Measurements from ENCODE around the gene OTOA. TPM values are rescaled to one million over a fixed set of nuclear protein-coding genes. Genes with fewer than 3 reads are reported as not detected.
A peak's percentile ranks its signal among the peaks of the same experiment; 100 is the strongest.

The OTOA gene
- polyA plus RNA-seq, 2 of the 4 experiments (the other 2 are of a cell fraction), result 0.05 TPM; not detected in 1

DNA sequence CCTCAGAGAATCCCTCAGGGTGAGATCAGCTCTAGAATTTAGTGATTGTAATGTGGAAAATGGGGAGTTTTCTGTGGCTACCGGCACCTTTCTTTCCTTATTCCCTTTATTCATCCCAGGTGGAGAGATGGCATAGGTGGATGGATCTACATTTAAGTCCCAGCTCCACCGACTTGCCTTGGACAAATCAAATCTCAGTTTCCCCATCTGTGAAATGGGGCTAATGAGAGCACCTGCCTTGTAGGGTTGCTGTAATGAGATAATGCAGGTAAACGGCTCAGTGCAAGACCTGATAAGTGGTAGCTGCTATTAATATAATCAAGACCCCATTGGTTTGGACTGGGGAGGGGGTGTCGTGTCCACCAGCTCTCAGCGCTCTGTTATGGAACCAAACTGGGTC, 40.5 kb downstream of the OTOA start (continued):
- no peak for TF ChIP-seq FOXS1 (CRISPR knock-in tag; IDR thresholded peaks at IDR 0.05)
- no peak for TF ChIP-seq MAFK (IDR thresholded peaks at IDR 0.05; ENCODE audit: partially characterized antibody)
- TF ChIP-seq, protein P1, sequence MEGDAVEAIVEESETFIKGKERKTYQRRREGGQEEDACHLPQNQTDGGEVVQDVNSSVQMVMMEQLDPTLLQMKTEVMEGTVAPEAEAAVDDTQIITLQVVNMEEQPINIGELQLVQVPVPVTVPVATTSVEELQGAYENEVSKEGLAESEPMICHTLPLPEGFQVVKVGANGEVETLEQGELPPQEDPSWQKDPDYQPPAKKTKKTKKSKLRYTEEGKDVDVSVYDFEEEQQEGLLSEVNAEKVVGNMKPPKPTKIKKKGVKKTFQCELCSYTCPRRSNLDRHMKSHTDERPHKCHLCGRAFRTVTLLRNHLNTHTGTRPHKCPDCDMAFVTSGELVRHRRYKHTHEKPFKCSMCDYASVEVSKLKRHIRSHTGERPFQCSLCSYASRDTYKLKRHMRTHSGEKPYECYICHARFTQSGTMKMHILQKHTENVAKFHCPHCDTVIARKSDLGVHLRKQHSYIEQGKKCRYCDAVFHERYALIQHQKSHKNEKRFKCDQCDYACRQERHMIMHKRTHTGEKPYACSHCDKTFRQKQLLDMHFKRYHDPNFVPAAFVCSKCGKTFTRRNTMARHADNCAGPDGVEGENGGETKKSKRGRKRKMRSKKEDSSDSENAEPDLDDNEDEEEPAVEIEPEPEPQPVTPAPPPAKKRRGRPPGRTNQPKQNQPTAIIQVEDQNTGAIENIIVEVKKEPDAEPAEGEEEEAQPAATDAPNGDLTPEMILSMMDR (IDR thresholded peaks at IDR 0.05), result no peak
- no peak for TF ChIP-seq HDAC2 (IDR thresholded peaks at IDR 0.05)
- TF ChIP-seq SREBF2 (IDR thresholded peaks at IDR 0.05), result no peak
- TF ChIP-seq, protein P2, sequence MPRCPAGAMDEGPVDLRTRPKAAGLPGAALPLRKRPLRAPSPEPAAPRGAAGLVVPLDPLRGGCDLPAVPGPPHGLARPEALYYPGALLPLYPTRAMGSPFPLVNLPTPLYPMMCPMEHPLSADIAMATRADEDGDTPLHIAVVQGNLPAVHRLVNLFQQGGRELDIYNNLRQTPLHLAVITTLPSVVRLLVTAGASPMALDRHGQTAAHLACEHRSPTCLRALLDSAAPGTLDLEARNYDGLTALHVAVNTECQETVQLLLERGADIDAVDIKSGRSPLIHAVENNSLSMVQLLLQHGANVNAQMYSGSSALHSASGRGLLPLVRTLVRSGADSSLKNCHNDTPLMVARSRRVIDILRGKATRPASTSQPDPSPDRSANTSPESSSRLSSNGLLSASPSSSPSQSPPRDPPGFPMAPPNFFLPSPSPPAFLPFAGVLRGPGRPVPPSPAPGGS (IDR thresholded peaks at IDR 0.05), result no peak
- TF ChIP-seq, protein P3, sequence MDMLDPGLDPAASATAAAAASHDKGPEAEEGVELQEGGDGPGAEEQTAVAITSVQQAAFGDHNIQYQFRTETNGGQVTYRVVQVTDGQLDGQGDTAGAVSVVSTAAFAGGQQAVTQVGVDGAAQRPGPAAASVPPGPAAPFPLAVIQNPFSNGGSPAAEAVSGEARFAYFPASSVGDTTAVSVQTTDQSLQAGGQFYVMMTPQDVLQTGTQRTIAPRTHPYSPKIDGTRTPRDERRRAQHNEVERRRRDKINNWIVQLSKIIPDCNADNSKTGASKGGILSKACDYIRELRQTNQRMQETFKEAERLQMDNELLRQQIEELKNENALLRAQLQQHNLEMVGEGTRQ (IDR thresholded peaks at IDR 0.05), result no peak
- TF ChIP-seq, protein P4, sequence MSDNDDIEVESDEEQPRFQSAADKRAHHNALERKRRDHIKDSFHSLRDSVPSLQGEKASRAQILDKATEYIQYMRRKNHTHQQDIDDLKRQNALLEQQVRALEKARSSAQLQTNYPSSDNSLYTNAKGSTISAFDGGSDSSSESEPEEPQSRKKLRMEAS (IDR thresholded peaks at IDR 0.05), result no peak

DNA sequence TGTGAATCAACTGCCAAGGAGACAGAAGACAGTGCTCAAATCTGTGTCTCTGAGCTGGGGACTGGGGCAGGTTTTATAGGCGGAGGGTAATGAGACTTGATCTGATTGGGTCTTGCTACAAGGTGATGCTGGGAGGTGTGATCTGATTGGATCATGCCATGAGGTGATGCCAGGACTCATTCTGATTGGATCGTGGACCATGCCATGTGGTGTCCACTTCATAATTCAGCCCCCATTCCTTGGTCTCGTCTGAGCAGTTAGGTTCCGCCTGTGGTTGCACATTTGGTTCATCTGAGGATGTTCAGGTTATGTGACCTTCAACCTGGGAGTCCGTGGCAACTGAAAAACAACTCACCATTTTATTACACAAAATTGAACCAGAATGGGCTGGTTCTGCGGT, 41.0 kb downstream of the OTOA start:
- 71% methylated on average over 6 of the region's 6 CpGs for WGBS (ENCODE audit: missing lambda C conversion rate)
- peak in 1 of 2 experiments; percentile 40; a peak in 3 of 6 replicates for ATAC-seq
- no peaks in the 10 kb centered on the region for H3K4me1 ChIP-seq
- DNase-seq (ENCODE audit: low read depth in 1 of 2, low spot score in 1 of 2), result peak in 1 of 2 experiments; percentile 37
- no peak overlapping the region for H3K4me3 ChIP-seq
- ChIA-PET POLR2A (no interaction called here), CTCF (interaction anchor here (7.7 kb wide), 1 partner anchor 48 kb away, joined by 85 read pairs; no protein-coding TSS in a partner anchor)
- H3K4me2 ChIP-seq, result no peak overlapping the region
- TF ChIP-seq JUNB (IDR thresholded peaks at IDR 0.05) (no peak), EHF (CRISPR knock-in tag; IDR thresholded peaks at IDR 0.05) (no peak), CHD2 (IDR thresholded peaks at IDR 0.05; ENCODE audit: low read length, partially characterized antibody) (no peak), SREBF2 (IDR thresholded peaks at IDR 0.05) (no peak), HOXB13 (CRISPR knock-in tag; IDR thresholded peaks at IDR 0.05; ENCODE audit: low read depth) (no peak), HOXB5 (CRISPR knock-in tag; IDR thresholded peaks at IDR 0.05) (no peak), HDAC2 (IDR thresholded peaks at IDR 0.05) (no peak), MYC (IDR thresholded peaks at IDR 0.05; ENCODE audit: borderline replicate concordance, low read length) (no peak), ZSCAN20 (CRISPR knock-in tag; IDR thresholded peaks at IDR 0.05) (no peak), CHD4 (IDR thresholded peaks at IDR 0.05; ENCODE audit: borderline replicate concordance) (no peak), CBX2 (IDR thresholded peaks at IDR 0.05; ENCODE audit: borderline replicate concordance, low read depth) (no peak), ZNF302 (CRISPR knock-in tag; IDR thresholded peaks at IDR 0.05) (no peak)
- TF ChIP-seq, protein P5, sequence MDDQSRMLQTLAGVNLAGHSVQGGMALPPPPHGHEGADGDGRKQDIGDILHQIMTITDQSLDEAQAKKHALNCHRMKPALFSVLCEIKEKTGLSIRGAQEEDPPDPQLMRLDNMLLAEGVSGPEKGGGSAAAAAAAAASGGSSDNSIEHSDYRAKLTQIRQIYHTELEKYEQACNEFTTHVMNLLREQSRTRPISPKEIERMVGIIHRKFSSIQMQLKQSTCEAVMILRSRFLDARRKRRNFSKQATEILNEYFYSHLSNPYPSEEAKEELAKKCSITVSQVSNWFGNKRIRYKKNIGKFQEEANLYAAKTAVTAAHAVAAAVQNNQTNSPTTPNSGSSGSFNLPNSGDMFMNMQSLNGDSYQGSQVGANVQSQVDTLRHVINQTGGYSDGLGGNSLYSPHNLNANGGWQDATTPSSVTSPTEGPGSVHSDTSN (IDR thresholded peaks at IDR 0.05), result no peak
- TF ChIP-seq, protein P6, sequence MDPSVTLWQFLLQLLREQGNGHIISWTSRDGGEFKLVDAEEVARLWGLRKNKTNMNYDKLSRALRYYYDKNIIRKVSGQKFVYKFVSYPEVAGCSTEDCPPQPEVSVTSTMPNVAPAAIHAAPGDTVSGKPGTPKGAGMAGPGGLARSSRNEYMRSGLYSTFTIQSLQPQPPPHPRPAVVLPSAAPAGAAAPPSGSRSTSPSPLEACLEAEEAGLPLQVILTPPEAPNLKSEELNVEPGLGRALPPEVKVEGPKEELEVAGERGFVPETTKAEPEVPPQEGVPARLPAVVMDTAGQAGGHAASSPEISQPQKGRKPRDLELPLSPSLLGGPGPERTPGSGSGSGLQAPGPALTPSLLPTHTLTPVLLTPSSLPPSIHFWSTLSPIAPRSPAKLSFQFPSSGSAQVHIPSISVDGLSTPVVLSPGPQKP (IDR thresholded peaks at IDR 0.05; ENCODE audit: low read depth, low read length), result no peak
- TF ChIP-seq, protein P3 (IDR thresholded peaks at IDR 0.05), result no peak
- TF ChIP-seq, protein P7, sequence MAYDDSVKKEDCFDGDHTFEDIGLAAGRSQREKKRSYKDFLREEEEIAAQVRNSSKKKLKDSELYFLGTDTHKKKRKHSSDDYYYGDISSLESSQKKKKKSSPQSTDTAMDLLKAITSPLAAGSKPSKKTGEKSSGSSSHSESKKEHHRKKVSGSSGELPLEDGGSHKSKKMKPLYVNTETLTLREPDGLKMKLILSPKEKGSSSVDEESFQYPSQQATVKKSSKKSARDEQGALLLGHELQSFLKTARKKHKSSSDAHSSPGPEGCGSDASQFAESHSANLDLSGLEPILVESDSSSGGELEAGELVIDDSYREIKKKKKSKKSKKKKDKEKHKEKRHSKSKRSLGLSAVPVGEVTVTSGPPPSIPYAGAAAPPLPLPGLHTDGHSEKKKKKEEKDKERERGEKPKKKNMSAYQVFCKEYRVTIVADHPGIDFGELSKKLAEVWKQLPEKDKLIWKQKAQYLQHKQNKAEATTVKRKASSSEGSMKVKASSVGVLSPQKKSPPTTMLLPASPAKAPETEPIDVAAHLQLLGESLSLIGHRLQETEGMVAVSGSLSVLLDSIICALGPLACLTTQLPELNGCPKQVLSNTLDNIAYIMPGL (CRISPR knock-in tag; IDR thresholded peaks at IDR 0.05; ENCODE audit: borderline replicate concordance), result no peak
- TF ChIP-seq, protein P4 (IDR thresholded peaks at IDR 0.05), result no peak
- no peak overlapping the region for H3K27ac ChIP-seq
- FAIRE-seq, result no peak
- no peaks in the 10 kb centered on the region for H3K9me3 ChIP-seq

Data from A549 (cell line).